GM23248 (cell line): Measurements from ENCODE around the gene MAGI1. TPM values are rescaled to one million over a fixed set of nuclear protein-coding genes. Genes with fewer than 3 reads are reported as not detected.

Source experiments
- DNase-seq: peaks from one replicate; pipeline ENCODE4 v3.0.0-alpha.2; 2015
- H2AFZ ChIP-seq: fragments of 200-600 bp; sonication (generic); 2 replicates; pipeline ENCODE4 v1.6.1; 2016; ENCODE audit warnings: antibody characterized with exemption
- H3F3A ChIP-seq: fragments of 200-600 bp; sonication (generic); 2 replicates; pipeline ENCODE4 v1.6.1; 2016; ENCODE audit warnings: mild to moderate bottlenecking, antibody characterized with exemption, mixed run types; ENCODE audit not compliant: insufficient read depth
- H3K27ac ChIP-seq: fragments of 200-600 bp; sonication (generic); 2 replicates; pipeline ENCODE4 v1.5.1; 2016; ENCODE audit warnings: mild to moderate bottlenecking
- H3K27me3 ChIP-seq: fragments of 200-600 bp; sonication (generic); replicated peaks from 2 replicates; pipeline ENCODE4 v1.6.1; 2016; ENCODE audit warnings: mild to moderate bottlenecking; ENCODE audit not compliant: insufficient read depth
- H3K36me3 ChIP-seq: fragments of 200-600 bp; sonication (generic); 2 replicates; pipeline ENCODE4 v1.6.1; 2016; ENCODE audit warnings: low read depth, mild to moderate bottlenecking
- H3K4me1 ChIP-seq: fragments of 200-600 bp; sonication (generic); 2 replicates; pipeline ENCODE4 v1.6.1; 2016; ENCODE audit warnings: mild to moderate bottlenecking; ENCODE audit not compliant: insufficient read depth
- H3K4me2 ChIP-seq: fragments of 200-600 bp; sonication (generic); one replicate; pipeline ENCODE4 v1.6.1; 2016; ENCODE audit warnings: mild to moderate bottlenecking; ENCODE audit not compliant: unreplicated experiment
- H3K4me3 ChIP-seq: fragments of 200-600 bp; sonication (generic); 2 replicates; pipeline ENCODE4 v1.5.1; 2016; ENCODE audit warnings: mild to moderate bottlenecking
- H3K79me2 ChIP-seq: fragments of 200-600 bp; sonication (generic); 2 replicates; pipeline ENCODE4 v1.6.1; 2016; ENCODE audit warnings: mild to moderate bottlenecking; ENCODE audit not compliant: insufficient read depth
- H3K9ac ChIP-seq: fragments of 200-600 bp; sonication (generic); 2 replicates; pipeline ENCODE4 v1.6.1; 2016; ENCODE audit warnings: mild to moderate bottlenecking
- H3K9me2 ChIP-seq: fragments of 200-600 bp; sonication (generic); 2 replicates; pipeline ENCODE4 v1.6.1; 2016; ENCODE audit warnings: mixed run types, mild to moderate bottlenecking, moderate library complexity; ENCODE audit not compliant: insufficient read depth
- H3K9me3 ChIP-seq: fragments of 200-600 bp; sonication (generic); one replicate; pipeline ENCODE4 v1.6.1; 2017; ENCODE audit warnings: low read depth
- H4K20me1 ChIP-seq: fragments of 200-600 bp; sonication (generic); 2 replicates; pipeline ENCODE4 v1.6.0; 2016; ENCODE audit not compliant: insufficient read depth
- EZH2 ChIP-seq: fragments of 200-600 bp; sonication (generic); IDR thresholded peaks from 2 replicates; pipeline ENCODE4 v1.6.1; 2018; ENCODE audit warnings: antibody characterized with exemption, mild to moderate bottlenecking; ENCODE audit not compliant: insufficient read depth, poor library complexity, severe bottlenecking
- EZH2phosphoT487 ChIP-seq: fragments of 200-600 bp; sonication (generic); IDR thresholded peaks from 2 replicates; pipeline ENCODE4 v1.6.1; 2018; ENCODE audit warnings: antibody characterized with exemption, moderate library complexity, mild to moderate bottlenecking, low read depth; ENCODE audit not compliant: insufficient read depth
- WGBS, 2 experiments: methylation state at CpG; one replicate each; pipeline ENCODE4 v1.1.6; 2015 to 2017; ENCODE audit warnings: low lambda C conversion rate in 2 of 2, low coverage in 1 of 2; ENCODE audit errors: missing lambda C conversion rate in 2 of 2; 5-methylcytosine and 5-hydroxymethylcytosine counted together
- in situ Hi-C: fragments of 300-500 bp; cut with MboI; formaldehyde crosslinking; loops from 2 replicates; pipeline ENCODE4 v1.15.0; 2020
- polyA plus RNA-seq: library from polyadenylated mRNA; unstranded; fragments of >200 nt; fragmentation: Nextera tagmentation; extraction: Ambion mirVana; gene quantifications from 2 replicates; pipeline ENCODE4 v1.2.1, GENCODE V29; 2016
- total RNA-seq: library from RNA; depleted of rRNA; stranded (reverse); fragments of >200 nt; shearing (Covaris generic); gene quantifications from 2 replicates; pipeline ENCODE4 v1.2.3, GENCODE V29; 2014

The MAGI1 gene
- total and polyA plus RNA-seq, 2 experiments from 2014 or later = 7.3 to 13.8 TPM

GRCh38 chr3:66073464-66074141 is 34.9 kb upstream of the MAGI1 start:
- Histone ChIP-seq H4K20me1 (no peaks in the 10 kb centered on the region), H3K4me1 (peaks cover 31% of the 10 kb centered on the region), H3K9me3 (no peaks in the 10 kb centered on the region), H2AFZ (no peak overlapping the region), H3K27ac (no peak overlapping the region), H3K9ac (no peak overlapping the region), H3K4me2 (no peak overlapping the region), H3K36me3 (no peaks in the 10 kb centered on the region), H3F3A (peaks cover 29% of the 10 kb centered on the region), H3K9me2 (no peaks in the 10 kb centered on the region), H3K79me2 (no peaks in the 10 kb centered on the region), H3K4me3 (no peak overlapping the region), H3K27me3 (no peaks in the 10 kb centered on the region)
- DNase-seq = no peak
- TF ChIP-seq EZH2phosphoT487 = no peak
- TF ChIP-seq EZH2 = no peak
- 93 to 96% methylated on average over 8 of the region's 8 CpGs for WGBS, 2 experiments
- in situ Hi-C loops = no loop called here

- Histone ChIP-seq H3K79me2 (no peaks in the 10 kb centered on the region), H2AFZ (no peak overlapping the region), H3K27me3 (no peaks in the 10 kb centered on the region), H3K4me1 (no peaks in the 10 kb centered on the region), H3K4me2 (no peak overlapping the region), H3K9me2 (no peaks in the 10 kb centered on the region), H3K36me3 (no peaks in the 10 kb centered on the region), H4K20me1 (no peaks in the 10 kb centered on the region), H3K9me3 (no peaks in the 10 kb centered on the region), H3K4me3 (no peak overlapping the region), H3F3A (no peaks in the 10 kb centered on the region), H3K27ac (no peak overlapping the region), H3K9ac (no peak overlapping the region)
- TF ChIP-seq EZH2 (no peak), EZH2phosphoT487 (no peak)
- in situ Hi-C loops = no loop called here
- no peak for DNase-seq
- 78 to 79% methylated on average over 4 of the region's 4 CpGs for WGBS, 2 experiments
Observed at GRCh38 chr3:66068255-66068654, 29.5 kb upstream of the MAGI1 start.

- in situ Hi-C loops = no loop called here
- no peak overlapping the region for H3K27ac ChIP-seq
- WGBS, 2 experiments = 67 to 68% methylated on average over 4 of the region's 4 CpGs
Observed at GRCh38 chr3:66066963-66067617, 28.4 kb upstream of the MAGI1 start.

GRCh38 chr3:66055289-66055688 is 16.6 kb upstream of the MAGI1 start:
- H3K36me3 ChIP-seq = no peaks in the 10 kb centered on the region
- no peak for DNase-seq
- no peaks in the 10 kb centered on the region for H3K9me2 ChIP-seq
- WGBS, 2 experiments = 75 to 87% methylated on average over 2 of the region's 2 CpGs
- no peak overlapping the region for H3K4me3 ChIP-seq
- TF ChIP-seq EZH2phosphoT487 (no peak), EZH2 (no peak)
- H3K27ac ChIP-seq = no peak overlapping the region
- no peaks in the 10 kb centered on the region for H4K20me1 ChIP-seq
- 0 out of 2 replicates have a peak, but pooled peaks cover 11% of the 10 kb centered on the region for H3F3A ChIP-seq
- H3K27me3 ChIP-seq = no peaks in the 10 kb centered on the region
- no peak overlapping the region for H3K4me2 ChIP-seq
- no peak overlapping the region for H2AFZ ChIP-seq
- no peaks in the 10 kb centered on the region for H3K79me2 ChIP-seq
- H3K9me3 ChIP-seq = no peaks in the 10 kb centered on the region
- no peak overlapping the region for H3K9ac ChIP-seq
- peaks cover 19% of the 10 kb centered on the region for H3K4me1 ChIP-seq
- in situ Hi-C loops = no loop called here

More at GRCh38 chr3:66066963-66067617, 28.4 kb upstream of the MAGI1 start:
- Histone ChIP-seq H3K9me3 (no peaks in the 10 kb centered on the region), H3K4me1 (no peaks in the 10 kb centered on the region), H3K9ac (no peak overlapping the region), H3K36me3 (no peaks in the 10 kb centered on the region), H3K9me2 (no peaks in the 10 kb centered on the region), H3K4me2 (no peak overlapping the region), H3K4me3 (no peak overlapping the region), H3K79me2 (no peaks in the 10 kb centered on the region), H4K20me1 (no peaks in the 10 kb centered on the region), H3K27me3 (no peaks in the 10 kb centered on the region), H2AFZ (no peak overlapping the region), H3F3A (no peaks in the 10 kb centered on the region)
- DNase-seq = no peak
- TF ChIP-seq EZH2 (no peak), EZH2phosphoT487 (no peak)
